ENCODE results near the gene HSD17B14. TPM values are rescaled to one million over a fixed set of nuclear protein-coding genes. Genes with fewer than 3 reads are reported as not detected.
"Not testable (repeated sequence)": the region's sequence is repeated elsewhere in the genome, so short reads cannot be mapped to it uniquely, and the experiment has no call there.

HSD17B14 gene
- 1.2 TPM for total RNA-seq

GRCh38 chr19:48836089-48837017 is at the start of gene HSD17B14:
TSS of gene HSD17B14 (minus strand) at chr19:48836491. CDS start at chr19:48836411, 80 bp downstream.
- DNase-seq (ENCODE audit: low spot score in 2 of 2) (no peak), FAIRE-seq (no peak)

- DNase-seq (ENCODE audit: low spot score in 2 of 2): no peak
- FAIRE-seq: no peak
Measured at GRCh38 chr19:48883726-48884125, 47.4 kb upstream of the HSD17B14 start.

GRCh38 chr19:48881741-48882657 is 45.7 kb upstream of the HSD17B14 start:
- DNase-seq (ENCODE audit: low spot score in 2 of 2) (no peak), FAIRE-seq (no peak)

GRCh38 chr19:48879696-48880095 is 43.4 kb upstream of the HSD17B14 start:
- not testable (repeated sequence) for FAIRE-seq; DNase-seq (ENCODE audit: low spot score in 2 of 2)

- no peak for DNase-seq (ENCODE audit: low spot score in 2 of 2)
- no peak for FAIRE-seq
Measured at GRCh38 chr19:48879025-48879637, 42.8 kb upstream of the HSD17B14 start.

- no peak for FAIRE-seq
- no peak for DNase-seq (ENCODE audit: low spot score in 2 of 2)
Measured at GRCh38 chr19:48878196-48879024, 42.1 kb upstream of the HSD17B14 start.

GRCh38 chr19:48877855-48878195 is 41.5 kb upstream of the HSD17B14 start:
- FAIRE-seq: no peak

GRCh38 chr19:48876043-48876981 is 40.0 kb upstream of the HSD17B14 start:
- FAIRE-seq; DNase-seq (ENCODE audit: low spot score in 2 of 2): not testable (repeated sequence)

More at GRCh38 chr19:48877855-48878195, 41.5 kb upstream of the HSD17B14 start:
- no peak for DNase-seq (ENCODE audit: low spot score in 2 of 2)

- DNase-seq (ENCODE audit: low spot score in 2 of 2): no peak
- no peak for FAIRE-seq
Measured at GRCh38 chr19:48874303-48875135, 38.2 kb upstream of the HSD17B14 start.

- FAIRE-seq (no peak), DNase-seq (ENCODE audit: low spot score in 2 of 2) (no peak)
Measured at GRCh38 chr19:48873476-48874302, 37.4 kb upstream of the HSD17B14 start.

- DNase-seq (ENCODE audit: low spot score in 2 of 2): peak; percentile 65 to 78
- FAIRE-seq: no peak
Measured at GRCh38 chr19:48872884-48873475, 36.7 kb upstream of the HSD17B14 start.

GRCh38 chr19:48872182-48872883 is 36.0 kb upstream of the HSD17B14 start, which contains the start of gene PPP1R15A:
TSS of gene PPP1R15A (plus strand) at chr19:48872421. CDS start at chr19:48873234, 813 bp downstream.
- FAIRE-seq: peak; percentile 87
- DNase-seq (ENCODE audit: low spot score in 2 of 2): peak; percentile 96 to 98

- not testable (repeated sequence) for FAIRE-seq; DNase-seq (ENCODE audit: low spot score in 2 of 2)
Measured at GRCh38 chr19:48871471-48872181, 35.3 kb upstream of the HSD17B14 start.

GRCh38 chr19:48870048-48870447 is 33.8 kb upstream of the HSD17B14 start:
- DNase-seq (ENCODE audit: low spot score in 2 of 2) (no peak), FAIRE-seq (no peak)

Data from frontal cortex (tissue), 4 donors.